Nephron progenitor cell (in vitro differentiated cells): Measurements from ENCODE around the gene DMAC1.
A peak's percentile ranks its signal among the peaks of the same experiment; 100 is the strongest.

Source experiments
- DNase-seq: peaks from one replicate; pipeline ENCODE4 v3.0.0; 2021
- H3K27ac Mint-ChIP-seq: 2 replicates; pipeline ENCODE4 v1.8.0; 2021; ENCODE audit warnings: mild to moderate bottlenecking, moderate library complexity, mixed read lengths
- H3K27me3 Mint-ChIP-seq: 2 replicates; pipeline ENCODE4 v1.8.0; 2021; ENCODE audit warnings: mild to moderate bottlenecking, low read depth, mixed read lengths; ENCODE audit not compliant: poor library complexity
- H3K36me3 Mint-ChIP-seq: 2 replicates; pipeline ENCODE4 v1.8.0; 2021; ENCODE audit warnings: low read depth, mixed read lengths
- H3K4me1 Mint-ChIP-seq: 2 replicates; pipeline ENCODE4 v1.8.0; 2021; ENCODE audit warnings: mixed read lengths
- H3K4me3 Mint-ChIP-seq: 2 replicates; pipeline ENCODE4 v1.8.0; 2021; ENCODE audit warnings: mild to moderate bottlenecking, moderate library complexity, mixed read lengths
- H3K9me3 Mint-ChIP-seq: 2 replicates; pipeline ENCODE4 v1.8.0; 2021; ENCODE audit warnings: mild to moderate bottlenecking, moderate library complexity, mixed read lengths
- TF ChIP-seq, protein P1 (sequence below): fragments of 200-600 bp; sonication (generic); IDR thresholded peaks from 2 replicates; pipeline ENCODE4 v1.5.0; 2021; ENCODE audit warnings: antibody characterized with exemption

Gene DMAC1

DNA sequence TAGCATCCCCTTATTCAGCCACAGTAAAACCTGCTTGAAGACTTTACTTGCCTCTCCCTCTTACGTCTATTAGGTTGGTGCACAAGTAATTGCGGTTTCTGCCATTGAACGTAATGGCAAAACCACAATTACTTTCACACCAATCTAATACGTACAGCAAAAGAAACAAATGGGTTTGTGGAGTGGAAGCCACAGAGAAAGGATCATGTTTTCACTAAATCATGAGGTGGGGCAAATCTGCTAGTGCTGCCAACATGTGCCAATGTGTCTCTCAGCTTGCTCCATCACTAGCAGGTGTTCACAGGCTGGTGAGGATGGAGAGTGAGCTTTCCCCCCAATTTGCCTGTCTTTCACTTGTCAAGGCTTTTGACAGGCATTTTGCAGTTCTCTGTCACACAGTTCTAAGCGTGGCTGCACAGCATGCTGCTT, 15.9 kb downstream of the DMAC1 start:
- H3K27ac Mint-ChIP-seq = no peak overlapping the region
- TF ChIP-seq, protein P1, sequence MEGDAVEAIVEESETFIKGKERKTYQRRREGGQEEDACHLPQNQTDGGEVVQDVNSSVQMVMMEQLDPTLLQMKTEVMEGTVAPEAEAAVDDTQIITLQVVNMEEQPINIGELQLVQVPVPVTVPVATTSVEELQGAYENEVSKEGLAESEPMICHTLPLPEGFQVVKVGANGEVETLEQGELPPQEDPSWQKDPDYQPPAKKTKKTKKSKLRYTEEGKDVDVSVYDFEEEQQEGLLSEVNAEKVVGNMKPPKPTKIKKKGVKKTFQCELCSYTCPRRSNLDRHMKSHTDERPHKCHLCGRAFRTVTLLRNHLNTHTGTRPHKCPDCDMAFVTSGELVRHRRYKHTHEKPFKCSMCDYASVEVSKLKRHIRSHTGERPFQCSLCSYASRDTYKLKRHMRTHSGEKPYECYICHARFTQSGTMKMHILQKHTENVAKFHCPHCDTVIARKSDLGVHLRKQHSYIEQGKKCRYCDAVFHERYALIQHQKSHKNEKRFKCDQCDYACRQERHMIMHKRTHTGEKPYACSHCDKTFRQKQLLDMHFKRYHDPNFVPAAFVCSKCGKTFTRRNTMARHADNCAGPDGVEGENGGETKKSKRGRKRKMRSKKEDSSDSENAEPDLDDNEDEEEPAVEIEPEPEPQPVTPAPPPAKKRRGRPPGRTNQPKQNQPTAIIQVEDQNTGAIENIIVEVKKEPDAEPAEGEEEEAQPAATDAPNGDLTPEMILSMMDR = no peak
- no peak for DNase-seq
- peaks cover 10% of the 10 kb centered on the region for H3K36me3 Mint-ChIP-seq
- H3K27me3 Mint-ChIP-seq = no peaks in the 10 kb centered on the region
- H3K9me3 Mint-ChIP-seq = no peaks in the 10 kb centered on the region
- H3K4me3 Mint-ChIP-seq = no peak overlapping the region
- peaks cover 33% of the 10 kb centered on the region for H3K4me1 Mint-ChIP-seq

DNA sequence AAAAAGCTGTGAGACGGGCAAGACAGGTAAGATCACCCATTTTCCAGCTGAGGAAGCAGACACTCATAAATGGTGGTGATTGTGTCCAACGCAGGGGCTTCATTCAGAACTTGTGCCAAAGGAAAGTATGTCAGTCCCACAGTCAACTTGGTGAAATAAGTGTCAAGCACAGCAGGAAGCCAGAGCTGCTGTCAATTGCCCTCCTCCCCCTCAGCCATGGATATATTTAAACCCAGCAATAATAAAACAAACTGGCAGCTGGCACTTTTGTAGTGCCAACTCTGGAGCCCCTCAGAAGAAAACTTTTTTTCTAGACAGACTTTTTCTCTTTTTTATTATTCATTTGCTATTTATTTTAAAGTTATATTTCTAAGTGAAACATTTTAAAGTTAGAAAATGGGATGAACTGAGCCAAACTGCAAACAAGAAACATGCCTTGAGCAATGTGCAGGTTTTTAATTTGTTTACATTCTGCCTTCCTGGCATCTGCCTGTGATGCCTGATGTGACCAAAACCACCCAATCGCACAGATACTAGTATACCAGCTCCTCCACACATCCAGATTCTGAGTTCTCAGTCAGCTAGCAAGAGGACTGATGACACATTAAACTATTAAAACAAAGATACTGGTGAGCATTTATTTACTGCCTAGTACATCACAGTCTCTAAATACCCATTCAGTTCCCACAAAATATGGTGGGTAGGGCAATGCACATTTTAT, 17.0 kb downstream of the DMAC1 start:
- H3K27me3 Mint-ChIP-seq = no peaks in the 10 kb centered on the region
- H3K27ac Mint-ChIP-seq = no peak overlapping the region
- no peak overlapping the region for H3K4me3 Mint-ChIP-seq
- peaks cover 10% of the 10 kb centered on the region for H3K36me3 Mint-ChIP-seq
- peaks cover 33% of the 10 kb centered on the region for H3K4me1 Mint-ChIP-seq
- TF ChIP-seq, protein P1 = no peak
- no peaks in the 10 kb centered on the region for H3K9me3 Mint-ChIP-seq
- DNase-seq = no peak

DNA sequence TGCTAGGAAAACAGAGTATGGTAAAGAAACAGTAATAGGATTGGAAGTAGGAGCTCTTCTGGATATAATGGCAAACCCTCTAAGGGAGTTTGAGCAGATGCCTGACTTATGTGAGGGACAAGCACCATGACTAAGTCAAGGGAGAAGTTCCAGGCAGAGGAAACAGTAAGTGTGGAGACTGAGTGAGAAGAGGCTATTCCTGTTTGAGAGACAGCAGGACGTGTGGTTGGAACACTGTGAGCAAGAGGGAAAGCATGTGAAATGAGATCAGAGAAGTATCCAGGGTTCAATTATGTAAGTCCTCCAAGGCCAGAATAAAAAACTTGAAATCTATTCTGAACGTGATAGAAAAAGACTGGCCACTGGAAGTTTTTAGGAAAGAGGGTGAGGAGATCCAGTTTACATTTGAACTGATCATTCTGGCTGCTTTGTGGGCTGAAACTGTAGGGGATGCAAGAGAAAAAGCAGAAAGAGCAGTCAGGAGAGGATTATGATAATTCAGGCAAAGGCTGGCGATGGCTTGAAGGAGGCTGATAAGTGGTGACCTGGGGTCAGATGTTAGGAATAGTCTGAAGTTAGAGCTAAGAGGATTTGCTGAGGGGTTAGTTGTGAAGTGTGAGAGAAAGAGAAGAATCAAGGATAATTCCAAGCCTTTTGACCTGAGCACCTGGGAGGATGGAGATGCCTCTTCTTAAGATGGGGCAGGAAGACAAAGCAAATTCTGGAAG, 19.2 kb downstream of the DMAC1 start:
- no peaks in the 10 kb centered on the region for H3K27me3 Mint-ChIP-seq
- H3K36me3 Mint-ChIP-seq = peaks cover 10% of the 10 kb centered on the region
- peaks cover 39% of the 10 kb centered on the region for H3K4me1 Mint-ChIP-seq
- H3K4me3 Mint-ChIP-seq = no peak overlapping the region
- TF ChIP-seq, protein P1 = no peak
- DNase-seq = no peak
- H3K27ac Mint-ChIP-seq = peak overlapping the region; percentile 1
- no peaks in the 10 kb centered on the region for H3K9me3 Mint-ChIP-seq

DNA sequence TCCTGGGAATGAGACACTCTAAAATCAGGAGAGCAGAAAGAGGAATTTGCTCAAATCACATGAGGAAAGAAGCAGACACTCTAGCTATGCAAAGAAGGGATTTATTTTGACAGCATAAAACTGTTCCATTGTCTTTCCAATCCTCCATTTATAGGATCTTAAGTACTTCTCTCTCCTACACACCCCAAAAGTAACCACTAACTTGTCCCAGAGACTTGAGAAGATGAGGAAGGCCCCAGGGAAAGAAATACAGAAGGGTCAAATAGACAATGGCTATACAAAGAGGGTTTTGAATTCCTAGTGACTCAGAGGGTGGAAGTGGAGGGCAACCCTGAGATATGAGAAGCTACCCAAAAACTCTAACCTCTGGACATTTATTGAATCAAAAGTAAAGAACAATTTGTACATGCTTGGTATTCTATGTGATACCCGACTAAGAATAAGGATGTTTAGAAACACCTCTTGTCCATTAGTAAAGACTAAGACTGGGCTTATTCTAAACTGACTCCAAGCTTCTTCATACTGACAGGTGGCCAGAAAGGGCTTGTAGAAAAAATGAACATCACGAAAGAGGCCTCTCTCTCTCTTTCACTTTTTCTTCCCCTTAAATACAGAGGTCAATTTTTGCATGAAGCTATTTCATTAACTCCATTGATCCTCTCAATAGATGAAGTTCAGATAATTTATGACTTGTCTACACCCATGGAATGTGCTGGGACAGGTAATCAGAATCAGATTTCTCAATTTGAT, 20.6 kb downstream of the DMAC1 start:
- peaks cover 37% of the 10 kb centered on the region for H3K4me1 Mint-ChIP-seq
- peaks cover 4% of the 10 kb centered on the region for H3K27me3 Mint-ChIP-seq
- no peak overlapping the region for H3K27ac Mint-ChIP-seq
- TF ChIP-seq, protein P1 = no peak
- H3K36me3 Mint-ChIP-seq = peaks cover 10% of the 10 kb centered on the region
- no peak overlapping the region for H3K4me3 Mint-ChIP-seq
- DNase-seq = no peak
- no peaks in the 10 kb centered on the region for H3K9me3 Mint-ChIP-seq

DNA sequence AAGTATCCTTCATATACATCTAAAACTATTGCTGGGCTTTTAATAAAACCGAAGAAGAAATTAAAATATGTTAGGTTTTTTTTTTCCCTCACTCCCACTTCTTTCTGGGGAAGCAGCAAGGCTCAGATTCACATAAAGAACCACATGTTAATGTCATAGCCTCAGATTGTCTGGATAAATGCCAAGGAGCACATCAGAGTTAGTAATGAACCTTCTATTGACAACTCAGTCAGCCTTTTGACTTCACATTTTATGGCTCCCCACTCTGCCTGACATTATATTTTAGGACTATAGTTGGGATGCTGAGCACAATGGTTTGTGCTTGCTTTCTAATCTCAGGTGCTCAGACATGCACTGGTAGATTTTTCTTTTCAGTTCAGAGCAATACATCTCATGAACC, 21.8 kb downstream of the DMAC1 start:
- Mint-ChIP-seq H3K27ac (no peak overlapping the region), H3K9me3 (no peaks in the 10 kb centered on the region), H3K36me3 (peaks cover 10% of the 10 kb centered on the region), H3K27me3 (peaks cover 4% of the 10 kb centered on the region), H3K4me1 (peaks cover 36% of the 10 kb centered on the region), H3K4me3 (no peak overlapping the region)
- TF ChIP-seq, protein P1 = no peak
- no peak for DNase-seq
